ENCODE data around the gene RAPH1. TPM values are rescaled to one million over a fixed set of nuclear protein-coding genes. Genes with fewer than 3 reads are reported as not detected.

Gene RAPH1
- total RNA-seq, 1 donor from 2014 or later = 25.7 TPM

- no peak for TF ChIP-seq CTCF (conservative IDR thresholded peaks at IDR 0.05)
- Mint-ChIP-seq H3K9me3 (no peaks in the 10 kb centered on the region), H3K27ac (no peak overlapping the region), H3K27me3 (no peaks in the 10 kb centered on the region), H3K4me1 (ENCODE audit: unreplicated experiment) (peaks cover 11% of the 10 kb centered on the region), H3K4me3 (no peak overlapping the region), H3K36me3 (peaks cover 3% of the 10 kb centered on the region)
- DNase-seq (ENCODE audit: extremely low spot score, unreplicated experiment) = no peak
Observed at GRCh38 chr2:203461746-203462145, 73.4 kb downstream of the RAPH1 start.

GRCh38 chr2:203455209-203455608 is 79.9 kb downstream of the RAPH1 start:
- no peak for DNase-seq (ENCODE audit: extremely low spot score, unreplicated experiment)
- Mint-ChIP-seq H3K4me3 (no peak overlapping the region), H3K27ac (no peak overlapping the region), H3K36me3 (peaks cover 7% of the 10 kb centered on the region), H3K27me3 (no peaks in the 10 kb centered on the region), H3K9me3 (no peaks in the 10 kb centered on the region), H3K4me1 (ENCODE audit: unreplicated experiment) (peaks cover 12% of the 10 kb centered on the region)
- TF ChIP-seq CTCF (conservative IDR thresholded peaks at IDR 0.05) = no peak

GRCh38 chr2:203453858-203454451 is 81.1 kb downstream of the RAPH1 start:
- no peak overlapping the region for H3K4me3 Mint-ChIP-seq
- no peak for DNase-seq (ENCODE audit: extremely low spot score, unreplicated experiment)
- peak; percentile 91 for TF ChIP-seq CTCF (conservative IDR thresholded peaks at IDR 0.05)
- peaks cover 12% of the 10 kb centered on the region for H3K4me1 Mint-ChIP-seq (ENCODE audit: unreplicated experiment)
- no peaks in the 10 kb centered on the region for H3K27me3 Mint-ChIP-seq
- peaks cover 4% of the 10 kb centered on the region for H3K36me3 Mint-ChIP-seq
- no peaks in the 10 kb centered on the region for H3K9me3 Mint-ChIP-seq
- peak overlapping the region; percentile 40 for H3K27ac Mint-ChIP-seq

GRCh38 chr2:203451689-203452088 is 83.4 kb downstream of the RAPH1 start:
- no peaks in the 10 kb centered on the region for H3K27me3 Mint-ChIP-seq
- TF ChIP-seq CTCF (conservative IDR thresholded peaks at IDR 0.05) = no peak
- no peak overlapping the region for H3K27ac Mint-ChIP-seq
- H3K36me3 Mint-ChIP-seq = peaks cover 7% of the 10 kb centered on the region
- H3K9me3 Mint-ChIP-seq = no peaks in the 10 kb centered on the region
- peaks cover 12% of the 10 kb centered on the region for H3K4me1 Mint-ChIP-seq (ENCODE audit: unreplicated experiment)
- no peak overlapping the region for H3K4me3 Mint-ChIP-seq
- no peak for DNase-seq (ENCODE audit: extremely low spot score, unreplicated experiment)

GRCh38 chr2:203451011-203451410 is 84.1 kb downstream of the RAPH1 start:
- Mint-ChIP-seq H3K4me3 (no peak overlapping the region), H3K9me3 (no peaks in the 10 kb centered on the region), H3K27ac (no peak overlapping the region), H3K4me1 (ENCODE audit: unreplicated experiment) (peaks cover 12% of the 10 kb centered on the region), H3K27me3 (no peaks in the 10 kb centered on the region), H3K36me3 (peaks cover 13% of the 10 kb centered on the region)
- DNase-seq (ENCODE audit: extremely low spot score, unreplicated experiment) = no peak
- TF ChIP-seq CTCF (conservative IDR thresholded peaks at IDR 0.05) = no peak

- no peak overlapping the region for H3K27ac Mint-ChIP-seq
- peaks cover 12% of the 10 kb centered on the region for H3K4me1 Mint-ChIP-seq (ENCODE audit: unreplicated experiment)
- TF ChIP-seq CTCF (conservative IDR thresholded peaks at IDR 0.05) = no peak
- no peaks in the 10 kb centered on the region for H3K9me3 Mint-ChIP-seq
- no peaks in the 10 kb centered on the region for H3K27me3 Mint-ChIP-seq
- DNase-seq (ENCODE audit: extremely low spot score, unreplicated experiment) = no peak
- no peak overlapping the region for H3K4me3 Mint-ChIP-seq
- peaks cover 15% of the 10 kb centered on the region for H3K36me3 Mint-ChIP-seq
Observed at GRCh38 chr2:203450561-203450960, 84.5 kb downstream of the RAPH1 start.

Measured in type B pancreatic cell (in vitro differentiated cells).